DMS79 treated with DMSO at 0.1 percent for 48 hours (cell line): ENCODE data around the gene CHRM1.
"Not testable (repeated sequence)": the region's sequence is repeated elsewhere in the genome, so short reads cannot be mapped to it uniquely, and the experiment has no call there.

Experiments
- DNase-seq: peaks from one replicate; lab custom pipeline; 2025; lab: John Stamatoyannopoulos, UW

CHRM1 gene

GRCh38 chr11:62875698-62876478 is 45.3 kb downstream of the CHRM1 start:
- no peak for DNase-seq

- no peak for DNase-seq
Observed at GRCh38 chr11:62874851-62875250, 46.3 kb downstream of the CHRM1 start.

DNA sequence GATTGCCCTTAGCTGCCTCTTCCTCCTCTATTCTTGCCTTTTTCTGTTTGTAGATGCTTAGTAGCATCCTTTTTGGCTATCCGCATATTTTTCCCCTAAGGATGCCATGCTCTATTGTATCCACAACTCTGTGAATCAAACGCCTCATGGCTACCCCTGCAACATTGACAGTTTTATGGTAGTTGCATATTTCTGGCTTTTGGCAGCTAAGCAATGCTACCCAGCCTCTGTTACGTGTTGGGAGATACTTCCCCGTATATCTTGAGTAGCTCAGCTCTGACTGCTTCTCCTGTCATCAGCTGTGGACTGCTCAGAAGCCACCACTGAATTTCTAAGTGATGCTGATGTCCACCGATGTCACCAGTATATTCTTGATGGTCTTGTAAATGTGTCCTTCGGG is 55.5 kb downstream of the CHRM1 start:
- DNase-seq = no peak

DNA sequence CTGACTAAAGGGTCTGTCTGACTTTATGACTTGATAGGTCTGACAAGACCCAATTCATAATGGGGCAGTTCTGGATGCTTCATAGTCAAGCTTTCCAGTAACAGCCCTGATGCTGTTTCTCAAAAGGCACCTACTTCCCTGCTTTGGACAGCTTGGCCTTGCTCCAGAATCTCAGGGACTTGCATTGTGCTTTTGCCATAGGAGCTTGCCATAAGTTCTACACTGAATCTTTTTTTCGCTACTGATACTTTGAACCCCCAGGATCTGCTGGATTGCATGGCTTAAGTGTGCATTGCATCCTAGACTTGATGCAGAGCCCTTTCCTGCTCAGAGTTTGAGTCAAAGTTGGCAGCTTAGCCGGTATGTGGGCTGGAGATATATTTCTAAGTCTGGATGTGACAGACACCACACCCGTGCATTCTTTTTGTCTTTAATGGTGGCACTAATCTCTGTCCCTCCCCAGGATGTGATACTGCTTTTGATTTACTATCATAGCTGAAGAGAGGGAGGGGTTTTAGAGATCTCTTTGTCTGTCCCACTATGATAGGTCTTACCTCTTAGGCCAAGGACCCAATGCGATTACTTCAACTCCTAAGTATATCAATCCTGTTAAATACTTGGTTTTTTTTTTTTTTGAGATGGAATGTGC is 57.4 kb downstream of the CHRM1 start:
- DNase-seq = no peak

DNA sequence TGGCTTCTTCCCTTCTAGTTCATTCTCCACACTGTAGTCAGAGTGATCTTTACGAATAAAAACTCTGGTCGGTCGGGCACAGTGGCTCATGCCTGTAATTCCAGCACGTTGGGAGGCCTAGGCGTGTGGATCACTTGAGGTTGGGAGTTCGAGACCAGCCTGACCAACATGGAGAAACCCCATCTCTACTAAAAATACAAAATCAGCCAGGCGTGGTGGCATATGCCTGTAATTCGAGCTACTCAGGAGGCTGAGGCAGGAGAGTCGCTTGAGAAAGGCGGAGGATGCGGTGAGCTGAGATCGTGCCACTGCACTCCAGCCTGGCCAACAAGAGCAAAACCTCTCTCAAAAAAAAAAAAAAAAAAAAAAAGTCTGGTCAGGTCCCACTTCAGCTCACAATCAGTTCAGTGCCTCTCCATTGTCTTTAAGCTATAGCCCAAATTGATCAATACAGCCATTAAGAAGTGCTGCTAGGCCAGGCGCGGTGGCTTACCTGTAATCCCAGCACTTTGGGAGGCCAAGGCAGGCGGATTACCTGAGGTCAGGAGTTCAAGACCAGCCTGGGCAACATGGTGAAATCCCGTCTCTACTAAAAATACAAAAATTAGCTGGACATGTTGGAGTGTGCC is 59.5 kb downstream of the CHRM1 start:
- not testable (repeated sequence) for DNase-seq

- DNase-seq = no peak
Observed at GRCh38 chr11:62860835-62861563, 60.2 kb downstream of the CHRM1 start.

- DNase-seq = not testable (repeated sequence)
Observed at GRCh38 chr11:62859281-62859703, 61.9 kb downstream of the CHRM1 start.
